GM19240 (cell line): ENCODE measurements around the gene SOAT2.

Experiments
- DNase-seq: peaks from one replicate; pipeline ENCODE4 v3.0.0; 2011; ENCODE audit warnings: low spot score; ENCODE audit not compliant: insufficient read length

SOAT2 gene, protein sequence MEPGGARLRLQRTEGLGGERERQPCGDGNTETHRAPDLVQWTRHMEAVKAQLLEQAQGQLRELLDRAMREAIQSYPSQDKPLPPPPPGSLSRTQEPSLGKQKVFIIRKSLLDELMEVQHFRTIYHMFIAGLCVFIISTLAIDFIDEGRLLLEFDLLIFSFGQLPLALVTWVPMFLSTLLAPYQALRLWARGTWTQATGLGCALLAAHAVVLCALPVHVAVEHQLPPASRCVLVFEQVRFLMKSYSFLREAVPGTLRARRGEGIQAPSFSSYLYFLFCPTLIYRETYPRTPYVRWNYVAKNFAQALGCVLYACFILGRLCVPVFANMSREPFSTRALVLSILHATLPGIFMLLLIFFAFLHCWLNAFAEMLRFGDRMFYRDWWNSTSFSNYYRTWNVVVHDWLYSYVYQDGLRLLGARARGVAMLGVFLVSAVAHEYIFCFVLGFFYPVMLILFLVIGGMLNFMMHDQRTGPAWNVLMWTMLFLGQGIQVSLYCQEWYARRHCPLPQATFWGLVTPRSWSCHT

DNA sequence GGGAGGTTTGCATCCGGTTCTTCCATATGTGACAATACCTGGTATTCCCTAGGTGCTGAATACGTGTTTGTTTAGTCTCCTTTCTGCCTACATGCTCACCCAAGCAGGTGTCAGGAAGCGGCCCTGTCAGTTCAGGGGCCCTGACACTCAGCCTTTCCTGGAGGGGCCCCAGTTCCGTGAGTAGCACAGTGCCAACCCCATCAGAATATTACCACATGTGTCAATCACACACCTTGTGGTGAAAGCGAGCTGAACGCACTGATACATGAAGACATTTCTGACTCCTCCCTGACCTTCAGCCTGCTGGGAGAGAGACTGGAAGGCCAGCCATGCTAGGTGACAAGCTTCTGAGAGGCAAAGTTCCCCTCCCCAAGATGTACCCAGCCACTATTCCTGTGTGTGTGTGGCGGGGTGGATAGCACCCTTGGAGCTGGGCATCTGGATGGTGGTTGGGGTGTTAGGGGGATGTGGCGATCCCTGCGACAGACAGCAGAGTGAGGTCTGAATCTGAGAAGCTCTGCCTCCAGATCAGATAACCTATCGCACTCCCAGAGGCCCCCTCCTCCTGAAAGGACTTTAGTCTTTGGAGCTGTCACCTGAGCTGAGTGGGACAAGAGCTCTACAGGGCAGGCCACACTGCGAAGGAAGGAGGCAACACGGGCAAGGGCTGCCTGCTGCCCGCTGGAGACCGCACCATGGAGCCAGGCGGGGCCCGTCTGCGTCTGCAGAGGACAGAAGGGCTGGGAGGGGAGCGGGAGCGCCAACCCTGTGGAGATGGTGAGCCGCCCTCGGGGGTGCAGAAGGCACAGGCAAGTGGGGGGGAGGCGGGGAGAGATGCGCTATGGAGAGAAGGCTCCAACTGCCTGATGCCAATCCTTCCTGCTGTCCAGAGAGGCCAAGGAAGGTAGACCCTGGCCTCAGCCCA, at the start of gene SOAT2:
Gene SOAT2, plus strand, starts transcription at position 604 of the 925 bp plus-strand sequence. Its CDS starts 92 bp downstream, at position 696.
- DNase-seq = no peak

DNA sequence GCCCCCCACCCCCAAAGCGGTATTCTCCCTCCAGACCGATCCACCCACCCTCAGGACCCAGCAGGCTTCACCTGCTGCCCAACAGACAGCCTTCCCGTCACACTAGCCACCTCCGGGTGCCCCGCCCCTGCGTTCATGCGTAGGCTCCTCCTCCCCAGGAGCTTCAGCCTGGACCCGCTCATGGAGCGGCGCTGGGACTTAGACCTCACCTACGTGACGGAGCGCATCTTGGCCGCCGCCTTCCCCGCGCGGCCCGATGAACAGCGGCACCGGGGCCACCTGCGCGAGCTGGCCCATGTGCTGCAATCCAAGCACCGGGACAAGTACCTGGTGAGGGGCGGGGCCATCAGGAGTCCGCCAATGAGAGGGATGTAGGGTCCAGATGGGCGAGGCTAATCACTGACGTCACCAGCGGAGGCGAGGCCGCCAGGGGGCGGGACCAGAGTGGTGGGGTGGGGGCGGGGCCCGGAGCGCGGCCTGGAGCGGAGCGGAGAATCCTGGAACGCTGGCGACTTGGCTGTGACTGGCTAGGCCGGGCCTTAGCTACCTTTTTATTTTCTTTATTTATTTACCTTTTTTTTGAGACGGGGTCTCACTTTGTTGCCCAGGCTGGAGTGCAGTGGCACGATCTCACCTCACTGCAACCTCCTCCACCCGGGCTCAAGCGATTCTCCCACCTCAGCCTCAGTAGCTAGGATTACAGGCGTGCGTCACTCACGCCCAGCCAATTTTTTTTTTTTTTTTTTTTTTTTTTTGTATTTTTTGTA, 49.0 kb upstream of the SOAT2 start:
- peak; percentile 95 for DNase-seq

DNA sequence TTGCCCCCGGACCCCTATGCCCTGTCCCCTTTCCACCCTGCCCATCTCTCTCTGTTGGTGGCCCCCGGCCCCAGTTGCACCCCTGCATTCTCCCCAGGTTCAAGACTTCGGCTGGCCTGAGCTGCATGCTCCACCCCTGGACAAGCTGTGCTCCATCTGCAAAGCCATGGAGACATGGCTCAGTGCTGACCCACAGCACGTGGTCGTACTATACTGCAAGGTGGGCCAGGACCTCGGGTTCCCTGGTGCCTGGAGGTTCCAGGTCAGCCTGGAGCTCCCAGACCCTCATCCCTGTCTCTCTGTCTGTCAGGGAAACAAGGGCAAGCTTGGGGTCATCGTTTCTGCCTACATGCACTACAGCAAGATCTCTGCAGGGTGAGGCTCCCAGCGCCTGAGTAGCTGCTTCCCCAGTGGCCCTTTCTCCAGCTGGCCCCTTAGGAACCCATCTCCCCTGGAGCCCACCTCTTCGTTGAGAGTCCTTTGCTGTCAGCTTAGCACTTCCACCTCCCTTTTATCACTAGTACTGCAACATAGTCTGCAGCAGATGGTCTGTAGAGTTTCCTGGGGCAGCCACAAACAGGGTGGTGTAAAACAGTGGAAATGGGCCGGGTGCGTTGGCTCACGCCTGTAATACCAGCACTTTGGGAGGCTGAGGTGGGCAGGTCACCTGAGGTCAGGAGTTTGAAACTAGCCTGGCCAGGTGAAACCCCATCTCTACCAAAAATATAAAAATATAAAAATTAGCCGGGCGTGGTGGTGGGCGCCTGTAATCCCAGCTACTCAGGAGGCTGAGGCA, 47.6 kb upstream of the SOAT2 start:
- DNase-seq = no peak

DNA sequence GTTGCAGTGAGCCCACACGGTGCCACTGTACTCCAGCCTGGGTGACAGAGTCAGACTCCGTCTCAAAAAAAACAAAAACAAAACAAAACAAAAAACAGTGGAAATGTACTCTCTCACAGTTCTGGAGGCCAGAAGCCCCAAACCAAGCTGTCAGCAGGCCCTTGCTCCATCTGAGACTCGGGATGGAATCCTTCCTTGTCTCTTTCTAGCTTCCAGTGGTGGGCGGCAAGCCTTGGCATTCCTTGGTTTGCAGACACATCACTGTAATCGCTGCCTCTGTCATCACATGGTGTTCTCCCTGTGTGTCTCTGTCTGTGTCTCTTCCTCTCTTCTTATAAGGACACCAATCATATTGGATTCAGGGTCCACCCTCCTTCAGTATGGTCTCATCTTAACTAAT, 47.0 kb upstream of the SOAT2 start:
- no peak for DNase-seq

DNA sequence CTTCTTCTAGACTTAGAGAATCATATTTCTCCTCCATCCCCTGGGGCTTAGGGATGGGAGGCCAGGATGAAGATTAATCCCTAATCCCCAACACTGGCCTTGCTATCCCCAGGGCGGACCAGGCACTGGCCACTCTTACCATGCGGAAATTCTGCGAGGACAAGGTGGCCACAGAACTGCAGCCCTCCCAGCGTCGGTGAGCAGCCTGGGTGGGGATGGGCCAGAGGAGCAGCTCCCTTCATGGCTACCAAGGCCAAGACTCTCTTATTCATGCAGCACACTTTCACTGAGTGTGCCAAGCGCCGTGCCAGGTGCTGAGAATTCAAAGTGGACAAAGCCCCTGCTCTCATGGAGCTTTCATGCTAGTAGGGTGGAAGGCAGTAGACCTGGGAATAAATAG, 46.4 kb upstream of the SOAT2 start:
- no peak for DNase-seq

DNA sequence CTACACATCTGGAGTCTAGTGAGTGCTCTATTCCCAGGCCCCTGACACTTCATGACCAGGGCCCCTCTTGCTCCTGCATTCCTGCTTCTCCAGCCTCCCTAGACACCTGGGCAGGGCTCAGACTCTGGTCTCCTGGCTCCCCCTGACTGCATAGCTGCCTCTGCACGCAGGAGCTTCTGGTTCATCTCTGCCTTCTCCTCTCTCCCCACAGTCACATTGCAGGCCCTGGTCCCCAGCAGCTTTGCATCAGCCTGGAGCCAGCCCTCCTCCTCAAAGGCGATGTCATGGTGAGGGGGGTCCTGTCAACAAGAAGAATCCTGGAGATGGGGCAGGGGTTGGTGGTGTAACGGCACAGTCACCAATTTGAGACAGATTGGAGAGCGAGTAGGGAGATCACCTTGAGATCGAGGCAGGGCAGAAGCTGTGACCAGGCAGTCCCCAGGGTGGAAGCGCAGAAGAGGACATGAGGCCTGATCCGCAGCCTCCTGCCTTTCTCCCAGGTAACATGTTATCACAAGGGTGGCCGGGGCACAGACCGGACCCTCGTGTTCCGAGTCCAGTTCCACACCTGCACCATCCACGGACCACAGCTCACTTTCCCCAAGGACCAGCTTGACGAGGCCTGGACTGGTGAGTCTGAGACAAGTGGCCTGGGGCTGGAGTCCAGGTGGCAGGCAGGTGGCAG, 45.3 kb upstream of the SOAT2 start:
- DNase-seq = no peak

DNA sequence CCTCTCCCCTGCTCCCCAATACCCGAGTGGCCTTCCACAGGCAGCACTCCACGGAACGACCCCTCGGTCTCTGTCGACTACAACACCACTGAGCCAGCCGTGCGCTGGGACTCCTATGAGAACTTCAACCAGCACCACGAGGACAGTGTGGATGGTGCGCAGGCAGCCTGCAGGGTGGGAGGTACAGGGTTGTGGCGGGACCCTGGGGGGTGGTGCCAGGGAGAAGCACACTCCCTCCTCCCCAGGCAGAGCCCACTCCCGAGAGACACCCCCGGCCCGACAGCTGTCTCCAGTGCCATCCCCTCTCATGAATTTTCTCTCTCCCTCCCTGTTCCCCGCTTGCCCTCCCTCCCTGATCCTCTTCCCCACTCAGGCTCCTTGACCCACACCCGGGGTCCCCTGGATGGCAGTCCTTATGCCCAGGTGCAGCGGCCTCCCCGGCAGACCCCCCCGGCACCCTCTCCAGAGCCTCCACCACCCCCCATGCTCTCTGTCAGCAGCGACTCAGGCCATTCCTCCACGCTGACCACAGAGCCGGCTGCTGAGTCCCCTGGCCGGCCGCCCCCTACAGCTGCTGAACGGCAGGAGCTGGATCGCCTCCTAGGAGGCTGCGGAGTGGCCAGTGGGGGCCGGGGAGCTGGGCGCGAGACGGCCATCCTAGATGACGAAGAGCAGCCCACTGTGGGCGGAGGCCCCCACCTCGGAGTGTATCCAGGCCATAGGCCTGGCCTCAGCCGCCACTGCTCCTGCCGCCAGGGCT, 44.4 kb upstream of the SOAT2 start:
- no peak for DNase-seq

DNA sequence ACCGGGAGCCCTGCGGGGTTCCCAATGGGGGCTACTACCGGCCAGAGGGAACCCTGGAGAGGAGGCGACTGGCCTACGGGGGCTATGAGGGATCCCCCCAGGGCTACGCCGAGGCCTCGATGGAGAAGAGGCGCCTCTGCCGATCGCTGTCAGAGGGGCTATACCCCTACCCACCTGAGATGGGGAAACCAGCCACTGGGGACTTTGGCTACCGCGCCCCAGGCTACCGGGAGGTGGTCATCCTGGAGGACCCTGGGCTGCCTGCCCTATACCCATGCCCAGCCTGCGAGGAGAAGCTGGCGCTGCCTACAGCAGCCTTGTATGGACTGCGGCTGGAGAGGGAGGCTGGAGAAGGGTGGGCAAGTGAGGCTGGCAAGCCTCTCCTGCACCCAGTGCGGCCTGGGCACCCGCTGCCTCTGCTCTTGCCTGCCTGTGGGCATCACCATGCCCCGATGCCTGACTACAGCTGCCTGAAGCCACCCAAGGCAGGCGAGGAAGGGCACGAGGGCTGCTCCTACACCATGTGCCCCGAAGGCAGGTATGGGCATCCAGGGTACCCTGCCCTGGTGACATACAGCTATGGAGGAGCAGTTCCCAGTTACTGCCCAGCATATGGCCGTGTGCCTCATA, 43.7 kb upstream of the SOAT2 start:
- DNase-seq = no peak

DNA sequence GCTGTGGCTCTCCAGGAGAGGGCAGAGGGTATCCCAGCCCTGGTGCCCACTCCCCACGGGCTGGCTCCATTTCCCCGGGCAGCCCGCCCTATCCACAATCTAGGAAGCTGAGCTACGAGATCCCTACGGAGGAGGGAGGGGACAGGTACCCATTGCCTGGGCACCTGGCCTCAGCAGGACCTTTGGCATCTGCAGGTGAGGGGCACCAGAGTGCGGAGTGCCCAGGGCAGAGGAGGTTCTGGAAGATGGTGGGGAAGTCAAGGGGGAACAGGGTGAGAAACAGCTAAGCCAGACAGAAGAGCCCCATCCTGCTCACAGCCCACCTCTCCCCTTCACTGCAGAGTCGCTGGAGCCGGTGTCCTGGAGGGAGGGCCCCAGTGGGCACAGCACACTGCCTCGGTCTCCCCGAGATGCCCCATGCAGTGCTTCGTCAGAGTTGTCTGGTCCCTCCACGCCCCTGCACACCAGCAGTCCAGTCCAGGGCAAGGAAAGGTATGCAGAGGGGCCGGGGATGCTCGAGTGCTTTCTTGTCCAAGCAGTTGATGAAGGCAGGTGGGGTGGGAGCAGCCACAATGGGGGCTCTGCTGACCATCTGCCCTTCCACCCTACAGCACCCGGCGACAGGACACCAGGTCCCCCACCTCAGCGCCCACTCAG, 43.1 kb upstream of the SOAT2 start:
- no peak for DNase-seq

DNA sequence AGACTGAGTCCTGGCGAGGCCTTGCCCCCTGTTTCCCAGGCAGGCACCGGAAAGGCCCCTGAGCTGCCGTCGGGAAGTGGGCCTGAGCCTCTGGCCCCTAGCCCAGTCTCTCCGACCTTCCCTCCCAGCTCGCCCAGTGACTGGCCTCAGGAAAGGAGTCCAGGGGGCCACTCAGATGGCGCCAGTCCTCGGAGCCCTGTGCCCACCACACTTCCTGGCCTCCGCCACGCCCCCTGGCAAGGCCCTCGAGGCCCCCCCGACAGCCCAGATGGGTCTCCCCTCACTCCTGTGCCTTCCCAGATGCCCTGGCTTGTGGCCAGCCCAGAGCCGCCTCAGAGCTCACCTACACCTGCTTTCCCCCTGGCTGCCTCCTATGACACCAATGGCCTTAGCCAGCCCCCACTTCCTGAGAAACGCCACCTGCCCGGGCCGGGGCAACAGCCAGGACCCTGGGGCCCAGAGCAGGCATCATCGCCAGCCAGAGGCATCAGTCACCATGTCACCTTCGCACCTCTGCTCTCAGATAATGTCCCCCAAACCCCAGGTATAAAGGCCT, 42.5 kb upstream of the SOAT2 start:
- DNase-seq = no peak

DNA sequence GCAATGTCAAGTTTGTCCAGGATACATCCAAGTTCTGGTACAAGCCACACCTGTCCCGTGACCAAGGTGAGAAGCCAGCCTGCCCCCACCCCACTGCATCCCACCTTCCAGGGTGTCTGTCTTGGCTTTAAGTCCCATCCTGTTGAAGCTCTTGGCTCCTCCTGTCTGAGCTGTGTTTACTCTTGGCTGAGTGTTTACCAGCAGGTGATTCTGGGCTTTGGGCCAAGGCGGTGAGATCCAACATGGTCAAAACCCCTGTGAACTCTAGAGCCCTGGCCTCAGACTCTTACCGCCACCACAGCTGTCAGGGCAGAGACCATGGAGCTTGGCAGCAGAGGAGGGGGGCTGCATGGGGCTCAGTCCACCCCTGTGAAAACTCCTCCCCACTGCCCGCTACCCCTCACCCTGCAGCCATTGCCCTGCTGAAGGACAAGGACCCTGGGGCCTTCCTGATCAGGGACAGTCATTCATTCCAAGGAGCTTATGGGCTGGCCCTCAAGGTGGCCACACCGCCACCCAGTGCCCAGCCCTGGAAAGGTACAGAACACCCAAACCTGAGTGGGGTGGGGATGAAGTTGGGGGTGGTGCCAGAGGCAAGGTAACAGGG, 41.8 kb upstream of the SOAT2 start:
- DNase-seq = no peak

DNA sequence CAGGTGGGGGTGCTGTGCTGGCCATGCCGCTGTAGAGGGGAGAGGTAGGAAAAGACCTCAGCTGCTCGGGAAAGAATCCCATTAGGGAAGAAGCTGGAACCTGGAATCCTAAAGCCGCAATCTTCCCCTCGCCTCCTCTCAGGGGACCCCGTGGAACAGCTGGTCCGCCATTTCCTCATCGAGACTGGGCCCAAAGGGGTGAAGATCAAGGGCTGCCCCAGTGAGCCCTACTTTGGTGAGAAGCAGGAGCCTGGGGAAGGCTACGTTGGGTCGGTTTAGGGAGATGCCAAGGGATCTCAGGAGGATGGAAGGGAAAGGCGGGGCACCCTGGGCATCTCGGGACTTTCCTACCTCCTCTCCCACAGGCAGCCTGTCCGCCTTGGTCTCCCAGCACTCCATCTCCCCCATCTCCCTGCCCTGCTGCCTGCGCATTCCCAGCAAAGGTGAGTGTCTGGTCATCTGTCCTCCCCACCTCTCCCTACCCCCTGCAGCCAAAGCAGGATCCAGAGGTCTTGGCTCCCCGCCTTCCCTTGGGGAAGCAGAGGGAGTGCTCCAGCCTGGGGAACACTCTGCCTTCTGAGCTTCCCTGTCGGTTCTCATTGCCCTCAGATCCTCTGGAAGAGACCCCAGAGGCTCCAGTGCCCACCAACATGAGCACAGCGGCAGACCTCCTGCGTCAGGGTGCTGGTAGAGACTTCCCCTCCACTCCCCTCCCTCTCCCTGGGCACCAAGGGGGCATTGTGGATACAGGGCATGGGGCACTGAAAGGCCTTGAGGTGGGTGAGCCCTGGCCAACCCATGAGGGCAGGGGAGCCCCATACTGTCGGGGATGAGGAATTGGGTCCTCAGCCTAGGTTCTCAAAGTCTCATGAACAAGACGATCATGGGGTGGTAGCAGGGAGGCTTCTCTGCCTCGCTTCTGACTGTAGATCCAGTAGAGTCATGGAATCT, 41.0 kb upstream of the SOAT2 start:
- no peak for DNase-seq

DNA sequence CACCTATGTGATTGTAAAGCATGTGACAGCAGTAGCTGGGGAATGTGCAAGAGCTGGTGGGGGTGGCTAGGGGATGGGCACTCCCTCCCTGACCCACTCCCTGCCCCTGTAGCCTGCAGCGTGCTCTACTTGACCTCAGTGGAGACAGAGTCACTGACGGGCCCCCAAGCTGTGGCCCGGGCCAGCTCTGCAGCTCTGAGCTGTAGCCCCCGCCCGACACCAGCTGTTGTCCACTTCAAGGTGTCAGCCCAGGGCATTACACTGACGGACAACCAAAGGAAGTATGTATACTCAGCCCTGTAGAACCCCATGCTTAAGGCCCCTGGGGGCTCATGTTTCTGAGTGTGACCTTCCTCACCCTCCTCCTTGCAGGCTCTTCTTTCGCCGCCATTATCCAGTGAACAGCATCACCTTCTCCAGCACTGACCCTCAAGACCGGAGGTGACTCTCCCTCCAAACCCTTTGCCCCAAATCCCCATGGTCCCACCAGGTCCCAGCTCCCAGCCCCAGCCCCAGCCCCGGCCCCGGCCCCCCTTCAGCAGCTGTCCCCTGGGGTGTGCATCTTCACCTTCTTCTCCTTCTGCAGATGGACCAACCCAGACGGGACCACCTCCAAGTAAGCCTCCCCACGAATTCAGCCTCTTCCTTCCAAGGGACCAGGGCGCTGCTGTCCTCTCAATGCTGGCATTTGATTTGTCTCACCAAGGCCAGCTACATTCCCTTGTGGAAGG, 40.1 kb upstream of the SOAT2 start:
- no peak for DNase-seq

DNA sequence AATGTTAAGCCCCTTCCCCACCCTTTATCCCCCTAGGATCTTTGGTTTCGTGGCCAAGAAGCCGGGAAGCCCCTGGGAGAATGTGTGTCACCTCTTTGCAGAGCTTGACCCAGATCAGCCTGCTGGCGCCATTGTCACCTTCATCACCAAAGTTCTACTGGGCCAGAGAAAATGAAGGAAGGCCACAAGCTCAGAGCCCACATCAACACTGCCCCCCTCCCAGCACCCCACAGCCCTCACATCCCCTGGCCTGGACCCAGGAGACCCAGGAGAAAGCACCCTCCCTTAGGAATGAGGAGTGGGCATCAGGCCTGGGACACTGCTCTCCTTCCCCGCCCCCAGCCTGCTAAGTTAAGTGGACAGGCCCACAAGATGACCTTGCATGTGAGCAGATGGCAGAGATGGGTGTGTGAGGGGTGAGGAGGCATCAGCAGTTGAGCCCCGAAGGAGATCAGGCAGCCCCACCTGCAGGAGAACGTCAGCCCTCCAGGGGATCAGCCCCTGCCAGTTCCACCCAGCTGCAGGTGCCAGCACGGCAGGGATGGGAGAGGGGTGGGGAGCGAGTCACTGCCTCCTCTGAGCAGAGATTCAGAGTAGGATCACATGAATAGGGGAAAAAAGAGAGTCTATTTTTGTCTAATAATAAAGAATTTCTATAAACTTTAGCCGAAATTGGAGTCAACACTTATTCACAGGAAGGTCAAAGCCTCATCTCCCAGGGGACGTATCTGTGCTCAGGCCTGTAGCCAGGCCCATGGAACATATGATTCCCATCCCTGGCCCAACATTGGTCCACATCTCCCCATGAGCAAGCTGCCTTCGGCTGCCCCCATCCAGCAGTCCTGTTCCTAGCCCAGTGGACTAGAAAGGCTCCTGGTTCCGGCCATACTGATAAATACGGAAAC, 39.3 kb upstream of the SOAT2 start:
- DNase-seq = no peak
